Measurements from ENCODE around the gene SYNCRIP.
"Not testable (repeated sequence)": the region's sequence is repeated elsewhere in the genome, so short reads cannot be mapped to it uniquely, and the experiment has no call there.

Gene SYNCRIP

GRCh38 chr6:85565736-85566135 lies 77.0 kb downstream of the SYNCRIP start:
- no peak for DNase-seq (ENCODE audit: low read depth)
- TF ChIP-seq CTCF (conservative IDR thresholded peaks at IDR 0.05; ENCODE audit: low read depth, low read length), result no peak
- H3K4me3 ChIP-seq (ENCODE audit: low read length), result no peak overlapping the region

- H3K4me3 ChIP-seq (ENCODE audit: low read length); DNase-seq (ENCODE audit: low read depth): not testable (repeated sequence)
Observed at GRCh38 chr6:85564223-85564622, 78.5 kb downstream of the SYNCRIP start.

All from retinal pigment epithelial cell (primary cell).